GM19238 (cell line): ENCODE data around the gene AMBRA1.

Source experiments
- DNase-seq: peaks from one replicate; pipeline ENCODE4 v3.0.0; 2011; ENCODE audit warnings: low spot score; ENCODE audit not compliant: insufficient read length

The AMBRA1 gene

GRCh38 chr11:46508360-46508759 lies 85.5 kb downstream of the AMBRA1 start:
- no peak for DNase-seq

- no peak for DNase-seq
Observed at GRCh38 chr11:46506483-46506791, 87.4 kb downstream of the AMBRA1 start.

GRCh38 chr11:46505741-46506482 lies 87.9 kb downstream of the AMBRA1 start:
- DNase-seq, result no peak

- DNase-seq, result no peak
Observed at GRCh38 chr11:46504817-46505613, 88.8 kb downstream of the AMBRA1 start.

- no peak for DNase-seq
Observed at GRCh38 chr11:46499821-46500220, 94.0 kb downstream of the AMBRA1 start.

- no peak for DNase-seq
Observed at GRCh38 chr11:46498968-46499367, 94.9 kb downstream of the AMBRA1 start.

GRCh38 chr11:46498179-46498578 lies 95.6 kb downstream of the AMBRA1 start:
- no peak for DNase-seq

- no peak for DNase-seq
Observed at GRCh38 chr11:46497498-46497897, 96.3 kb downstream of the AMBRA1 start.

GRCh38 chr11:46493791-46494190 lies 100.0 kb downstream of the AMBRA1 start:
- DNase-seq, result no peak

- no peak for DNase-seq
Observed at GRCh38 chr11:46492532-46492931, 101.3 kb downstream of the AMBRA1 start.

GRCh38 chr11:46491661-46492330 lies 102.0 kb downstream of the AMBRA1 start:
- DNase-seq, result no peak

GRCh38 chr11:46490666-46491065 lies 103.2 kb downstream of the AMBRA1 start:
- no peak for DNase-seq

- no peak for DNase-seq
Observed at GRCh38 chr11:46489656-46490560, 103.9 kb downstream of the AMBRA1 start.

GRCh38 chr11:46485856-46486443 lies 107.9 kb downstream of the AMBRA1 start:
- no peak for DNase-seq

GRCh38 chr11:46484101-46484500 lies 109.7 kb downstream of the AMBRA1 start:
- DNase-seq, result no peak

GRCh38 chr11:46480909-46481308 lies 112.9 kb downstream of the AMBRA1 start:
- no peak for DNase-seq

- no peak for DNase-seq
Observed at GRCh38 chr11:46480166-46480726, 113.6 kb downstream of the AMBRA1 start.

- DNase-seq, result no peak
Observed at GRCh38 chr11:46479601-46480000, 114.2 kb downstream of the AMBRA1 start.

GRCh38 chr11:46478196-46478595 lies 115.6 kb downstream of the AMBRA1 start:
- no peak for DNase-seq

- no peak for DNase-seq
Observed at GRCh38 chr11:46477136-46477535, 116.7 kb downstream of the AMBRA1 start.
